GM19193 (cell line): ENCODE data around the gene UBE3B.

Experiments used
- POLR2A ChIP-seq: IDR thresholded peaks from 4 replicates; pipeline ENCODE4 v1.6.1; 2011; ENCODE audit not compliant: insufficient read depth, insufficient read length; ENCODE audit errors: extremely low read depth

Gene UBE3B, protein sequence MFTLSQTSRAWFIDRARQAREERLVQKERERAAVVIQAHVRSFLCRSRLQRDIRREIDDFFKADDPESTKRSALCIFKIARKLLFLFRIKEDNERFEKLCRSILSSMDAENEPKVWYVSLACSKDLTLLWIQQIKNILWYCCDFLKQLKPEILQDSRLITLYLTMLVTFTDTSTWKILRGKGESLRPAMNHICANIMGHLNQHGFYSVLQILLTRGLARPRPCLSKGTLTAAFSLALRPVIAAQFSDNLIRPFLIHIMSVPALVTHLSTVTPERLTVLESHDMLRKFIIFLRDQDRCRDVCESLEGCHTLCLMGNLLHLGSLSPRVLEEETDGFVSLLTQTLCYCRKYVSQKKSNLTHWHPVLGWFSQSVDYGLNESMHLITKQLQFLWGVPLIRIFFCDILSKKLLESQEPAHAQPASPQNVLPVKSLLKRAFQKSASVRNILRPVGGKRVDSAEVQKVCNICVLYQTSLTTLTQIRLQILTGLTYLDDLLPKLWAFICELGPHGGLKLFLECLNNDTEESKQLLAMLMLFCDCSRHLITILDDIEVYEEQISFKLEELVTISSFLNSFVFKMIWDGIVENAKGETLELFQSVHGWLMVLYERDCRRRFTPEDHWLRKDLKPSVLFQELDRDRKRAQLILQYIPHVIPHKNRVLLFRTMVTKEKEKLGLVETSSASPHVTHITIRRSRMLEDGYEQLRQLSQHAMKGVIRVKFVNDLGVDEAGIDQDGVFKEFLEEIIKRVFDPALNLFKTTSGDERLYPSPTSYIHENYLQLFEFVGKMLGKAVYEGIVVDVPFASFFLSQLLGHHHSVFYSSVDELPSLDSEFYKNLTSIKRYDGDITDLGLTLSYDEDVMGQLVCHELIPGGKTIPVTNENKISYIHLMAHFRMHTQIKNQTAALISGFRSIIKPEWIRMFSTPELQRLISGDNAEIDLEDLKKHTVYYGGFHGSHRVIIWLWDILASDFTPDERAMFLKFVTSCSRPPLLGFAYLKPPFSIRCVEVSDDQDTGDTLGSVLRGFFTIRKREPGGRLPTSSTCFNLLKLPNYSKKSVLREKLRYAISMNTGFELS

DNA sequence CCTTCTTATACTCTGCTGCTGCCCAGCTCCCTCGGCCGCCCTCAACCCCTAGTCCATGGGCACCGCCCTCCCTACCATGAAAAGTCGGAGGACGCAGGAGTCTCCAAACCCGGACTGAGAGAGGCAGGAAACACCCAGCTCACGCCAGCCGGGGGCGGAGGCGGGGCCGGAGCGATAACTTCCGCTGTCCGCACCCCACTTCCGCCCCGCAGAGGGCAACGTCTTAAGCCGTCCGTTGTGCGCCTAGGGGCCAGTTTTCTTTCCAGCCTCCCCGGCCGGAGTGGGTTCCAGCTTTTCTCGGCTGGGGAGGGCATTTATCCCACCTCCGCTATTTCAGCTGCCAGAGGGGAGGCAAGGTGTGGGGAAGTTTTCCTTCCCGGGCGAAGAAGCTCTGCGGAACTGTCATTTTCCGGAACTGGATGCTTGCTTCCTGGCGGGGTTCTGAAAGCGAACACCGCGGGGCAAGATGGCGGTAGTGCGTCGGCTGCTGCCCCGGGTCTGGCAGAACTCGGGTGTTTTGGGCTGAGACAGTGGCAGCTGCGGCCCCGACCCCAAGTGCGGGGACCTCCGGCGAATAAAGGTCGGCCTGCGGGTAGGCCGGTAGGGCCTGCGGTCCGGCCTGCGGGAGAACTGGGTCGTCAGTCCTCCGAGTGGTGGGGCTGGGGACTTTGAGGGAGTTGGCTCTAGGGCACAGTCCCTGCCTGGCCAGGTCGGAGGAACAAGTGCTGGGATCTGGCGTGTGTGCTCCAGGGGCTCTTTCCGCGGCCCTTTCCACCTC, at the start of gene UBE3B, which contains the start of gene KCTD10:
Gene UBE3B (plus strand): TSS at position 450 of the 778 bp plus-strand sequence. CDS start 5,918 bp downstream, outside the sequence.
Gene KCTD10 (minus strand): TSS at position 116 of the 778 bp plus-strand sequence. CDS start 38 bp downstream, at position 78.
- peak; percentile 91 for TF ChIP-seq POLR2A

DNA sequence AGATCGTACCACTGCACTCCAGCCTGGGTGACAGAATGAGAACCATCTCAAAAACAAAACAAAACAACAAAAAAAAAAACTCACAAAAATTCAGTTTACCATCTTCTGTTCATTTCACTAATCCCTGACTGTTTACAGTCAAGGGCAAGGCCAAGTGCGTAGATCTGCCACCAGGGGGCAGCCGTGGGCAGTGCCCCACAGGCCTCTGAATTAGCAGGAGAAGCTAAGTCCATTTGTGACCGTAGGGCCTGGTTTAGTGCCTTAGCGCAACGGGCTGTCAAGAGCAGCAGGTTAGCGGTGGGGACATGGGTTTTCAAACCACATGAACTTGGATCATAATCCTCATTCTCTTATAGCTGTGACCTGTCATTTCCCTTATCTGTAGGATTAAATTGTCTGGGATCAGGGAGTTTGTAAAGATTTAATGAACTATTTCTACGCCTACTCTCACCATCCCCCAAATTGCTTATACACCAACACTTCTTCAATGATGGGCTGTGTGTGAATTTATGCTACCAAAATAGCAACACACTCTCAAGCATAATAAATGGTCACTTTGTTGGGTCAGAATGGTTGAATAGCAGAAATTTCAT, 49.3 kb upstream of the UBE3B start:
- no peak for TF ChIP-seq POLR2A

GRCh38 chr12:109430244-109430643, 47.2 kb upstream of the UBE3B start:
- no peak for TF ChIP-seq POLR2A

DNA sequence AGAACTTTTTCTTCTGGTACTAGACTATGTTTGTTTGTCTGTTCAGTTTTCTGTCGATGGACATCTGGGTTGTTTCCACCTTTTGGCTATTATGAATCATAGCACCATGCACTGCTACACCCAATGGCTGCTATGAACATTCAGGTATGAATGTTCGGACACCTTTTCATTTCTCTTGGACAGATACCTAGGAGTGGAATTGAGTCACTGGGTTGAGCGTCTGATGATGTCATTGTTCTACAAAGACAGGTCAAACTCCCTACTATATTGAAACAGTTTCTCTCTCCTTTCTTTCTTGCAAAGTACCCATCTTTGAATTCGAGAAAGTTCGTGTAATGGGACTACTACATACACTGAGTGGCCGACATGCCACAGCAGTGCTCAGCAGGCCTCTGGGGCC, 45.0 kb upstream of the UBE3B start:
- TF ChIP-seq POLR2A = no peak

DNA sequence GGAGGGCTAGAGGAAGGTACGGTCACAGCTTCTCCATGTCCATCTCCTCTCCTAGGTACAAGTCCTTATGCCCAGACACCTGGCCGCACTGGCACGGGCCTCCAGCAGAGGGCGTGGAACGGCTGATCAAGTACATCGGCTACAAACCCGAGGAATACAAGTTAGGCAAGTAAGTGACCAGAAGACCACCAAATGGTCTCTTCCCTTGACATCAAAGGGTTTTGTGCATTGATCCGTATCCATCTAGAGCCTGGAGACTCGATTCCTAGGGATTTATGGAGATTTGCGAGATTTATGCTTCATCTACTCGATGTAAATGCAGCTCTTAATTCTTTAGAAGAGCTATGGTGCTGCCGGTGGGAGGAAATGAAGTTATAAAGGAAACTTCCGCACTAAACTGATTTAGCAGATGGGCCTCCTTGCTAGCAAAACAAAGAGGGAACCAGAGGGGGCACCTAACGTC, 44.6 kb upstream of the UBE3B start:
- TF ChIP-seq POLR2A = no peak

DNA sequence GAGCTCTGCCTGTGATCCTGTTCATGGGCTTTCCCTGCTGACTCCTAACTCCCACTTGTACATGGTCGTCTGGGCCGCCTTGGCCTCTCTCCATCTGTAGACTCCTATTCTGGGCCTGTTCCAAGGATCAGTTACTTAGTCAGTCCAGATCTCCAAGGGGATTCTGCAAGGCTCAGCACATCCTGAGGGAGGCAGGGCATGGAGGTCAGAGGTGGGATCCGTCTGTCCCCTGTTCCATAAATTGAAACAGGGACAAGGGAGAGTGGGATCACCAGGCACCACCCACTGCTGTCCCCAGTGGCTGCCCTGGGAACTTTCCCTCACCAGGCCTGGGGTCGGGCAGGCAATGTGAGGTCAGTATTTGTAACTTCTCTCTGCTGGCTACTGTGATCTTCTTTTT, 43.8 kb upstream of the UBE3B start:
- no peak for TF ChIP-seq POLR2A

GRCh38 chr12:109434582-109434981, 42.9 kb upstream of the UBE3B start:
- no peak for TF ChIP-seq POLR2A

GRCh38 chr12:109435428-109436187, 41.8 kb upstream of the UBE3B start:
- no peak for TF ChIP-seq POLR2A

DNA sequence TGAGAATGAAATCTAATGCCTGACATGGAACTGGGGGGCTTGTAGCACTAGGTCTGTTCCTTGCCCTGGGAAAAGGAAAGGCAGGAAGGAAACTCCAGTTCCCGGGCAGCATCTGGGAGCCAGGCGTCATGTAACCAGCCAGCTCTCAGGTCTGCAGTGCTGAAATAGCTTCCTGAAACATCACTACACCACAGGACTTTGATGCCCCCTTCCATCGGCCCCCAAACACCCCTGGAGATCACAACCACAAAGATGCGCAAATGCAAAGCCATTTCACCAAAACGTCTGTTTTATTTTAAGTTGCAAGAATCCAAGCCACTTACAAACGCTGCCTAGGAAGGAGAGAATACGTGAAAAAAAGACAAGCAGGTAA, 41.3 kb upstream of the UBE3B start:
- no peak for TF ChIP-seq POLR2A

DNA sequence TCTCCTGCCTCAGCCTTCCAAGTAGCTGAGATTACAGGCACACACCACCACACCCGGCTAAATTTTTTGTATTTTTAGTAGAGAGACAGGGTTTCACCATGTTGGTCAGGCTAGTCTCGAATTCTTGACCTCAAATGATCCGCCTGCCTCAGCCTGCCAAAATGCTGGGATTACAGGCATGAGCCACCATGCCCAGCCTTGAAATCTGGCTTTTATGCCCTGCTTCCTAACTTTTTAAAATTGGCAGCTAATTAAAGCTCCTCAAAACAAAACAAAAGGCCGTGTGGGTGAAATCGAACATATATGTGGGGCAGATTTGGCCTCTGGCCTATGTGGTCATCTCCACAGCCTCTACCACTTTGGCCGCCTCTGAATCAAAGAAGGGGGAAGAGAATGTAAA, 38.3 kb upstream of the UBE3B start:
- no peak for TF ChIP-seq POLR2A

- no peak for TF ChIP-seq POLR2A
Observed at GRCh38 chr12:109440851-109441490, 36.5 kb upstream of the UBE3B start.

GRCh38 chr12:109443794-109444193, 33.6 kb upstream of the UBE3B start:
- TF ChIP-seq POLR2A = no peak

DNA sequence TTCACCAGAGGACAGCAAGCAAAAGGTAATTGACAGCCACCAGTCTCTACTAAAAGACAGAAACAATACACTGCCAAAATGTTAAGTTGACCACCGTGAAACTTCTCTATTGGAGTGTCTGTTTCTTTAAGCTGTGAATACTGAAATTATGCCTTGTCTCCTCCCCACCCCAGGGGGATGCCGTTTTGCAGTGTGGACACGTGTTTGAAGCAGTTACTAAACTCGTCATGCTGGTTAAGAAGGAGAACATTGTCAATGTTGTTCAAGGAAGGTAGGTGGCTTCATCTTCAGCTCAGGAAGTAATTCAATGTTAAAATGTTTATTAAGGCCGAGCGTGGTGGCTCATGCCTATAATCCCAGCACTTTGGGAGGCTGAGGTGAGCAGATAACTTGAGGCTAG, 33.2 kb upstream of the UBE3B start:
- no peak for TF ChIP-seq POLR2A
